Duodenal mucosa (tissue), 2 donors: Measurements from ENCODE around the gene ADARB1.

ENCODE experiments used
- H3K27ac ChIP-seq: one replicate; pipeline ENCODE4 v1.7.0; 2013; ENCODE audit warnings: low read depth, low read length
- H3K27me3 ChIP-seq, 2 donors: one replicate each; pipeline ENCODE4 v1.7.0; 2013; ENCODE audit warnings: low read length in 2 of 2, control low read depth in 1 of 2; ENCODE audit not compliant: insufficient read depth in 2 of 2, control insufficient read depth in 1 of 2
- H3K36me3 ChIP-seq, 2 donors: one replicate each; pipeline ENCODE4 v1.7.0; 2013; ENCODE audit warnings: low read length in 2 of 2, control low read depth in 1 of 2; ENCODE audit not compliant: insufficient read depth in 2 of 2, control insufficient read depth in 1 of 2
- H3K4me1 ChIP-seq, 2 donors: one replicate each; pipeline ENCODE4 v1.7.0; 2013; ENCODE audit warnings: low read length in 2 of 2, control low read depth in 1 of 2; ENCODE audit not compliant: insufficient read depth in 2 of 2, control insufficient read depth in 1 of 2
- H3K4me3 ChIP-seq, 2 donors: one replicate each; pipeline ENCODE4 v1.7.0; 2013; ENCODE audit warnings: low read length in 2 of 2, low read depth in 1 of 2
- H3K9ac ChIP-seq, 2 donors: one replicate each; pipeline ENCODE4 v1.7.0; 2013; ENCODE audit warnings: low read length in 2 of 2, low read depth in 1 of 2
- H3K9me3 ChIP-seq, 2 donors: one replicate each; pipeline ENCODE4 v1.7.0; 2013; ENCODE audit warnings: low read length in 2 of 2, control low read depth in 1 of 2; ENCODE audit not compliant: control insufficient read depth in 1 of 2

ADARB1 gene

GRCh38 chr21:45108808-45109781 is 34.7 kb downstream of the ADARB1 start:
- Histone ChIP-seq H3K9me3 (no peaks in the 10 kb centered on the region), H3K27me3 (no peaks in the 10 kb centered on the region), H3K4me1 (peaks cover 11 to 25% of the 10 kb centered on the region in 2 donors), H3K36me3 (no peaks in the 10 kb centered on the region), H3K9ac (no peak overlapping the region), H3K27ac (no peak overlapping the region), H3K4me3 (peak overlapping the region in 1 of 2 donors; percentile 40)

DNA sequence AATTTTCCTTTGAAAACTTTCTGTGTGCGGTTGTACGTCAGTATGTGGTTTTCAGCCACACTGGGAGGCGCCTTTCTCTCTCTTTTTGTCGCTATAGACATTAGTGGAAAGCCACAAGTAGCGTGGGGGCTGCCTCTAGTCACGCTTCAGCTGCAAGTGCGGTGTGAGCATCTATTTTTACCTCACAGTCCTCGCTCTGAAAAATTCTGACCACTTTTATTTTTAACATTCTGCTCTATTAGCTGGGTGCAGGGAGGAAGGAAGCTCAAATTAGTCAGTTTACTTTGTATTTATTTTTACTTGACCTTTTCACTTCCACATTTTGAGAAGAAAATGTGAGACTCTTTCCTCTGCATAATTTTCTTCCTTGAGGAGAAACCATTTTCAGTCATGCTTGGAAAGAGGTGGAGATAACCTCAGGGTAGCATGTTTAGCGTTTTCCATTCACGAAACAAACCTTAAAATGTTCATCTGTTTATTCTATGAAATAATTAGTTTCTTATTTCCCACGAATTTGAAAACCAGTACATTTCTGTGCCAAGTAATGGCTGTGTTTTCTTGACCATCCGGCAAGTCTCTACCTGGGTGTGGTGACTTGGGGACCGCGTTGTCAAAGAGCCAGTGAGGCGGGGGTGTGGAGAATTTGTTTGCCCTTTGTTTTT is 35.6 kb downstream of the ADARB1 start:
- Histone ChIP-seq H3K27me3 (no peaks in the 10 kb centered on the region), H3K4me1 (peaks cover 4 to 16% of the 10 kb centered on the region in 2 donors), H3K4me3 (peak overlapping the region in 1 of 2 donors; percentile 40), H3K27ac (no peak overlapping the region), H3K9ac (no peak overlapping the region), H3K36me3 (no peaks in the 10 kb centered on the region), H3K9me3 (no peaks in the 10 kb centered on the region)

GRCh38 chr21:45110873-45111624 is 36.7 kb downstream of the ADARB1 start:
- H3K27ac ChIP-seq = no peak overlapping the region
- H3K27me3 ChIP-seq = no peaks in the 10 kb centered on the region
- H3K9ac ChIP-seq = no peak overlapping the region
- H3K9me3 ChIP-seq = no peaks in the 10 kb centered on the region
- no peaks in the 10 kb centered on the region for H3K36me3 ChIP-seq
- H3K4me3 ChIP-seq = no peak overlapping the region
- peaks cover 4 to 11% of the 10 kb centered on the region in 2 donors for H3K4me1 ChIP-seq

DNA sequence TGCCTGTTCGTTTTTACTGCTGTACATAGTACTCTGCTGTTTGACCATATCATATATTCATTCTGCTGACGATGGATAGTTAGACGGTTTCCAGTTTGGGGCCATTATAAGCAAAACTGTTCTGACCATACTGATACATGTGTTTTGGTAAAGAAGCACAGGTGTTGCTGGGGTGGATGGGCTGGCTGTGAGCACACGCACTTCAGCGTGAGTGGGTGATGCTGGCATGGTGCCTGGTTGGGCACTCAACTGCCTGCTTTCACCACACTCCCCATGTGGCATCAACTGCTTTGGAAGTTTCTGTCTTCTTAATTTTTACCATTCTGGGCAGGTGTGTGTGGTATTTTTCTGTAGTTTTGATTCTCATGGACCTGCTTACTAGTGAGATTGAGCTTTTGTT is 37.3 kb downstream of the ADARB1 start:
- no peak overlapping the region for H3K4me3 ChIP-seq
- H3K9me3 ChIP-seq = no peaks in the 10 kb centered on the region
- H3K36me3 ChIP-seq = no peaks in the 10 kb centered on the region
- no peaks in the 10 kb centered on the region for H3K27me3 ChIP-seq
- H3K27ac ChIP-seq = no peak overlapping the region
- H3K4me1 ChIP-seq = peaks cover 4 to 11% of the 10 kb centered on the region in 2 donors
- H3K9ac ChIP-seq = no peak overlapping the region

DNA sequence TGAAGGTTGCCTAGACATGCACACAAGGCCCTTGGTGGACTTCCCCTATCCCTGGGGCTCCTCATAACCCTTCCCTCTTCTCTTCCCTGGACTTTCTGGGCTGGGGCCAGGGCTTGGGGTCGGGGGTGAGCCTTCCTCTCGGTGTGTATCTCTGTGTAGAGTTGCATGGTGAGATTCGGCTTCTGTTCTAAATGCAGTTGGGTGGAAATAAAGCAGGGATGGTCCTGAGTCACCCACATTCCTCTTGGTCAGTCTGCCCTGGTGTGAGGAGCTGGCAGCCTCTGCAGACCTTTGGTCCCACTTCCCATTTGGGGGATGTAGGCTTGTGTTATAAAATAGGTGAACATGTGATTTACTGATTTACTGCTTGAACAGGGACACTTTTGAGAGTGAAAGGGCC is 38.0 kb downstream of the ADARB1 start:
- Histone ChIP-seq H3K4me3 (no peak overlapping the region), H3K27me3 (no peaks in the 10 kb centered on the region), H3K9ac (no peak overlapping the region), H3K36me3 (no peaks in the 10 kb centered on the region), H3K4me1 (peaks cover 4 to 11% of the 10 kb centered on the region in 2 donors), H3K9me3 (no peaks in the 10 kb centered on the region), H3K27ac (no peak overlapping the region)

DNA sequence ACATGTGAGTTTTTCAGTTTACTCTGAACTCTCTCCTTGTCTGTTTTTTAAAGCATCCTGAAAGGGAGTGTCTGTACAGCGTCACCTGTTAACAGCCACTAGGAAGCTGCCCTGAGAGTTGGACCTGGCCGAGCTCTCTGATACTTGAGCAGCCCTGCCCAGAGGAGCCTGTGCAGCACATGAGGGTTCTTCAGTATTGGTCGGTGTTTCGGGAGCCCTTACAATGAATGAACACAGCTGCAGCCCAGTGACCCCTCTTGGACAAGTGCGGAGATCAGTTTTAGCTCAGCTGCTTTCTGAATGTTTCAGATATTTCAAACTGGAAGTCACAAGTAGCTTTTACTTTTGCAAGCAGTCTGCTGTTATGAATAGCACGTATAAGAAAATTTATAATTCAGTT is 39.2 kb downstream of the ADARB1 start:
- Histone ChIP-seq H3K9ac (no peak overlapping the region), H3K36me3 (no peaks in the 10 kb centered on the region), H3K27ac (no peak overlapping the region), H3K4me3 (no peak overlapping the region), H3K27me3 (no peaks in the 10 kb centered on the region), H3K4me1 (peaks cover 4 to 11% of the 10 kb centered on the region in 2 donors), H3K9me3 (no peaks in the 10 kb centered on the region)

GRCh38 chr21:45114072-45114471 is 39.7 kb downstream of the ADARB1 start:
- Histone ChIP-seq H3K4me1 (peaks cover 4 to 10% of the 10 kb centered on the region in 2 donors), H3K36me3 (no peaks in the 10 kb centered on the region)

DNA sequence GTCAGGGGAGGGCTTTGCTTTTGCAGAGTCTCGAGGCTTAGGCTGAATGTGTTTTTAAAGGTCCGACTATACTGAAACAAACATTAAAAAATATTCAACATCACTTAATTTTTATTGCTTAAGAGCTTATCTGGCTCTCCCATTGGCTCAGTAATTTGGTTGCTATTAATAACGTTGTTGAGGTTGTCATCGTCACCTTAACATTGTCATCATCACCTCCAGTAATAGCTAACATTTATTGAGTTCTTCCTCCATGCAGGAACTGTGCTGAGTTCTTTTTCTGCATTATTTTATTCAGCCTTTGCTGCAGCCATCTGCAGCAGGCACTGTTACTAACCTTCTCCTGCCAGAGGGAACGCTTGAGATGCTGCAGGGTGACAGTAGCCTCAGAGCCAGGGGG is 40.1 kb downstream of the ADARB1 start:
- Histone ChIP-seq H3K4me1 (peaks cover 4 to 5% of the 10 kb centered on the region in 2 donors), H3K9me3 (no peaks in the 10 kb centered on the region), H3K4me3 (no peak overlapping the region), H3K9ac (no peak overlapping the region), H3K27me3 (no peaks in the 10 kb centered on the region), H3K27ac (no peak overlapping the region), H3K36me3 (no peaks in the 10 kb centered on the region)

More at GRCh38 chr21:45114072-45114471, 39.7 kb downstream of the ADARB1 start:
- Histone ChIP-seq H3K27ac (no peak overlapping the region), H3K4me3 (no peak overlapping the region), H3K9me3 (no peaks in the 10 kb centered on the region), H3K27me3 (no peaks in the 10 kb centered on the region), H3K9ac (no peak overlapping the region)

DNA sequence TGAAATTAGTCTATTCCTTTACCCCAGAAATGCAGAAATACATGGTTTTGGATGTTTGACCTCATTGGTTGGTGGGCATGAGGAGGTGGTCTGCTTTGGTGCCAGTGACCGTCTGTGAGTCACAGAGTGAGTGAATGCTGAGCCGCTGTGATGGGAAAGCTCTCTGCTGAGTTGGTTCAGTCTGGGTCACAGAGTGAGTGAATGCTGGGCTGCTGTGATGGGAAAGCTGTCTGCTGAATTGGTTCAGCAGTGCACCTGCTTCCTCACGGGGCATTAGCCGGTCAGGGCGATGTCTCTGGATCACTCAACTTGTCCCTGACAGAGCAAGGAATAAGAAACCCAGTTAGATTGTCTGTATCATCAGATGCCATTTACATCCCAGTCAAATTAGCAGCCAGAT is 40.8 kb downstream of the ADARB1 start:
- Histone ChIP-seq H3K27ac (no peak overlapping the region), H3K36me3 (no peaks in the 10 kb centered on the region), H3K27me3 (no peaks in the 10 kb centered on the region), H3K9ac (no peak overlapping the region), H3K4me3 (no peak overlapping the region), H3K4me1 (peaks cover 4% of the 10 kb centered on the region in 2 donors), H3K9me3 (no peaks in the 10 kb centered on the region)

- H3K27me3 ChIP-seq = no peaks in the 10 kb centered on the region
- H3K27ac ChIP-seq = no peak overlapping the region
- H3K4me1 ChIP-seq = no peaks in the 10 kb centered on the region
- no peak overlapping the region for H3K9ac ChIP-seq
- H3K9me3 ChIP-seq = no peaks in the 10 kb centered on the region
- H3K4me3 ChIP-seq = no peak overlapping the region
- H3K36me3 ChIP-seq = no peaks in the 10 kb centered on the region
Observed at GRCh38 chr21:45116066-45116465, 41.7 kb downstream of the ADARB1 start.
